ENCODE results near the gene SNX14. TPM values are rescaled to one million over a fixed set of nuclear protein-coding genes. Genes with fewer than 3 reads are reported as not detected.
A peak's percentile ranks its signal among the peaks of the same experiment; 100 is the strongest.

SNX14 gene
- total and polyA plus RNA-seq, 2 of the 13 experiments (the other 11 are each of a cell fraction or from before 2014, with no cell fraction given) = 83.5 to 112 TPM

GRCh38 chr6:85593438-85594196 is at the start of gene SNX14 (continued):
- peak; percentile 52; the same call in 1 of the 2 replicates for TF ChIP-seq MAZ (IDR thresholded peaks at IDR 0.05; ENCODE audit: borderline replicate concordance, low read depth, low read length)
- peak; percentile 81 for TF ChIP-seq MAZ (CRISPR knock-in tag; IDR thresholded peaks at IDR 0.05; ENCODE audit: low read depth)
- TF ChIP-seq ARNT2 (CRISPR knock-in tag; IDR thresholded peaks at IDR 0.05; ENCODE audit: low read depth) = peak; percentile 96
- TF ChIP-seq MAF1 (CRISPR knock-in tag; IDR thresholded peaks at IDR 0.05; ENCODE audit: borderline replicate concordance) = no peak
- TF ChIP-seq ZNF263 (CRISPR knock-in tag; IDR thresholded peaks at IDR 0.05) = peak; percentile 100
- 0 out of 2 replicates have a peak, but pooled peaks have one; percentile 59 for TF ChIP-seq CBX5 (CRISPR knock-in tag; IDR thresholded peaks at IDR 0.05; ENCODE audit: borderline replicate concordance)
- TF ChIP-seq MYNN (CRISPR knock-in tag; IDR thresholded peaks at IDR 0.05; ENCODE audit: low read depth) = 0 out of 2 replicates have a peak, but pooled peaks have one; percentile 33
- no peak for TF ChIP-seq SMC3 (IDR thresholded peaks at IDR 0.05; ENCODE audit: low read length)
- no peak for TF ChIP-seq ZNF44 (CRISPR knock-in tag; IDR thresholded peaks at IDR 0.05)
- TF ChIP-seq, protein P1, sequence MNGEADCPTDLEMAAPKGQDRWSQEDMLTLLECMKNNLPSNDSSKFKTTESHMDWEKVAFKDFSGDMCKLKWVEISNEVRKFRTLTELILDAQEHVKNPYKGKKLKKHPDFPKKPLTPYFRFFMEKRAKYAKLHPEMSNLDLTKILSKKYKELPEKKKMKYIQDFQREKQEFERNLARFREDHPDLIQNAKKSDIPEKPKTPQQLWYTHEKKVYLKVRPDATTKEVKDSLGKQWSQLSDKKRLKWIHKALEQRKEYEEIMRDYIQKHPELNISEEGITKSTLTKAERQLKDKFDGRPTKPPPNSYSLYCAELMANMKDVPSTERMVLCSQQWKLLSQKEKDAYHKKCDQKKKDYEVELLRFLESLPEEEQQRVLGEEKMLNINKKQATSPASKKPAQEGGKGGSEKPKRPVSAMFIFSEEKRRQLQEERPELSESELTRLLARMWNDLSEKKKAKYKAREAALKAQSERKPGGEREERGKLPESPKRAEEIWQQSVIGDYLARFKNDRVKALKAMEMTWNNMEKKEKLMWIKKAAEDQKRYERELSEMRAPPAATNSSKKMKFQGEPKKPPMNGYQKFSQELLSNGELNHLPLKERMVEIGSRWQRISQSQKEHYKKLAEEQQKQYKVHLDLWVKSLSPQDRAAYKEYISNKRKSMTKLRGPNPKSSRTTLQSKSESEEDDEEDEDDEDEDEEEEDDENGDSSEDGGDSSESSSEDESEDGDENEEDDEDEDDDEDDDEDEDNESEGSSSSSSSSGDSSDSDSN (CRISPR knock-in tag; IDR thresholded peaks at IDR 0.05) = peak; percentile 85; the same call in 1 of the 2 replicates
- TF ChIP-seq, protein P2, sequence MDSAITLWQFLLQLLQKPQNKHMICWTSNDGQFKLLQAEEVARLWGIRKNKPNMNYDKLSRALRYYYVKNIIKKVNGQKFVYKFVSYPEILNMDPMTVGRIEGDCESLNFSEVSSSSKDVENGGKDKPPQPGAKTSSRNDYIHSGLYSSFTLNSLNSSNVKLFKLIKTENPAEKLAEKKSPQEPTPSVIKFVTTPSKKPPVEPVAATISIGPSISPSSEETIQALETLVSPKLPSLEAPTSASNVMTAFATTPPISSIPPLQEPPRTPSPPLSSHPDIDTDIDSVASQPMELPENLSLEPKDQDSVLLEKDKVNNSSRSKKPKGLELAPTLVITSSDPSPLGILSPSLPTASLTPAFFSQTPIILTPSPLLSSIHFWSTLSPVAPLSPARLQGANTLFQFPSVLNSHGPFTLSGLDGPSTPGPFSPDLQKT (CRISPR knock-in tag; IDR thresholded peaks at IDR 0.05; ENCODE audit: borderline replicate concordance) = no peak
- TF ChIP-seq MXI1 (IDR thresholded peaks at IDR 0.05; ENCODE audit: borderline replicate concordance, low read depth, low read length) = peak; percentile 79; the same call in 2 of the 3 replicates
- peak; percentile 67 for TF ChIP-seq ZMAT3 (CRISPR knock-in tag; conservative IDR thresholded peaks at IDR 0.05)
- TF ChIP-seq MLX (CRISPR knock-in tag; IDR thresholded peaks at IDR 0.05) = no peak
- TF ChIP-seq RNF219 (CRISPR knock-in tag; IDR thresholded peaks at IDR 0.05) = no peak
- no peak for TF ChIP-seq ZSCAN12 (CRISPR knock-in tag; IDR thresholded peaks at IDR 0.05)
- no peak for TF ChIP-seq ZNF337 (CRISPR knock-in tag; IDR thresholded peaks at IDR 0.05; ENCODE audit: borderline replicate concordance, low read depth)
- TF ChIP-seq FOXA1 (IDR thresholded peaks at IDR 0.05) = no peak
- no peak for TF ChIP-seq FOXA1 (CRISPR knock-in tag; IDR thresholded peaks at IDR 0.05)
- TF ChIP-seq CBX1 (IDR thresholded peaks at IDR 0.05; ENCODE audit: low read depth) = no peak
- peak; percentile 57; the same call in 1 of the 2 replicates for TF ChIP-seq TFE3 (CRISPR knock-in tag; IDR thresholded peaks at IDR 0.05)
- TF ChIP-seq ZNF777 (CRISPR knock-in tag; IDR thresholded peaks at IDR 0.05) = peak; percentile 74
- no peak for TF ChIP-seq JDP2 (CRISPR knock-in tag; IDR thresholded peaks at IDR 0.05; ENCODE audit: borderline replicate concordance)

Data from HepG2 (cell line).